Thyroid gland (tissue), 4 donors: ENCODE results near the gene ANXA2. TPM values are rescaled to one million over a fixed set of nuclear protein-coding genes. Genes with fewer than 3 reads are reported as not detected.

Experiments used
- DNase-seq, 2 donors: peaks; one replicate each; pipeline ENCODE4 v3.0.0-alpha.2; 2019
- H3K27ac ChIP-seq, 3 donors: fragments of 200-600 bp; sonication (generic); 1 replicate in 2 of 3; 2 replicates in 1 of 3; pipeline ENCODE4 v1.5.1; 2016 to 2019; ENCODE audit warnings: mild to moderate bottlenecking in 1 of 3, moderate library complexity in 1 of 3
- H3K27me3 ChIP-seq: fragments of 200-600 bp; sonication (generic); one replicate; pipeline ENCODE4 v1.5.1; 2019
- H3K36me3 ChIP-seq, 2 donors: fragments of 200-600 bp; sonication (generic); one replicate each; pipeline ENCODE4 v1.5.1; 2016 to 2019
- H3K4me1 ChIP-seq, 2 donors: fragments of 200-600 bp; sonication (generic); one replicate each; pipeline ENCODE4 v1.5.1; 2017 to 2019
- H3K4me3 ChIP-seq, 3 donors: fragments of 200-600 bp; sonication (generic); replicated peaks in 1 of 3; 1 replicate in 2 of 3; 2 replicates in 1 of 3; pipeline ENCODE4 v1.5.1; 2016; ENCODE audit warnings: mild to moderate bottlenecking in 1 of 3
- H3K9me3 ChIP-seq: fragments of 200-600 bp; sonication (generic); one replicate; pipeline ENCODE4 v1.5.1; 2017
- POLR2A ChIP-seq, 2 donors: fragments of 450-650 bp; IDR thresholded peaks; one replicate each; pipeline ENCODE4 v1.6.1; 2017; ENCODE audit warnings: antibody characterized with exemption in 2 of 2, mild to moderate bottlenecking in 2 of 2, moderate library complexity in 1 of 2
- WGBS, 2 donors: methylation state at CpG; one replicate each; pipeline ENCODE4 v1.1.5; 2017; 5-methylcytosine and 5-hydroxymethylcytosine counted together
- intact Hi-C: fragments of 100-400 bp; cut with DNase I; formaldehyde crosslinking; loops from one replicate; pipeline ENCODE4 v1.15.1; 2023
- total RNA-seq, 4 donors: library from RNA; depleted of rRNA; stranded (reverse); fragments of >200 nt; gene quantifications; one replicate each; pipeline ENCODE4 v1.2.3, GENCODE V29; 2016
- TF ChIP-seq, protein P1 (sequence below), 6 experiments: fragments of 200-600 bp in 3 of 6; fragments of 450-650 bp in 3 of 6; sonication (generic) in 3 of 6; IDR thresholded peaks; one replicate each; pipeline ENCODE4 v1.5.1; 2016 to 2019; ENCODE audit warnings: antibody characterized with exemption in 6 of 6, mild to moderate bottlenecking in 2 of 6, inconsistent platforms in 1 of 6, moderate library complexity in 1 of 6

ANXA2 gene
- total RNA-seq, 4 donors from 2014 or later, result 436 to 796 (median 612) TPM

DNA sequence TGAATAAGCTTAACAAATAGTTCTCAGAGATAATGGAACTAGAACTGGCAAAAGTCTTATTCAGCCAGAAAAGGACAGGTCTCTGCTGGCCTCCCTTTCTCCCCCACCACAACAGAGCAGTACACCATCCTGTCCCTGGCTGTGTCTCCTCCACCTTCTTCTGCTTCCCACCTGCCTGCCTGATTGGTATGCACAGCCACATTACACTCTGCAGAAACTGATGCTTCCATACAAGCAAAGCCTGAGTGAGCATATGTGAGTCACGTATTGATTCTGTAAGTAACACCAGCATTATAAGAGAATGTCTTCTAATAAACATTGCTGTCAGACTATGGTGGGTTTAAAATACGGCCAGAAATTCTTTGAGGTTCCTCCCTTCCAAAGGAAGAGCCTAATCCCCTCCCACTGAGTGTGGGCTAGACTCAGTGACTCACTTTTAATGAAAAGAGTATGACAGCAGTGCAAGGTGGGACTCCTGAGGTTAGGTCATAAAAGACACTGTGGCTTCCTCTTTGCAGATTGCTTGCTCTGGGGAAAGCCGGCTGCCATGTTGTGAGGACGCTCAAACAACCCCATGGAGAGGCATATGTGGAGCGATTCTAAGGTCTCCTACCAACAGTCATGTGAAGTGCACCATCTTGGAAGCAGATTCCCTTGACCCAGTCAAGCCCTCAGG lies 44.4 kb downstream of the ANXA2 start:
- Histone ChIP-seq H3K36me3 (peaks cover 81 to 82% of the 10 kb centered on the region in 2 donors), H3K27ac (no peak overlapping the region), H3K4me1 (no peaks in the 10 kb centered on the region), H3K27me3 (no peaks in the 10 kb centered on the region), H3K4me3 (no peak overlapping the region), H3K9me3 (no peaks in the 10 kb centered on the region)
- TF ChIP-seq, protein P1, sequence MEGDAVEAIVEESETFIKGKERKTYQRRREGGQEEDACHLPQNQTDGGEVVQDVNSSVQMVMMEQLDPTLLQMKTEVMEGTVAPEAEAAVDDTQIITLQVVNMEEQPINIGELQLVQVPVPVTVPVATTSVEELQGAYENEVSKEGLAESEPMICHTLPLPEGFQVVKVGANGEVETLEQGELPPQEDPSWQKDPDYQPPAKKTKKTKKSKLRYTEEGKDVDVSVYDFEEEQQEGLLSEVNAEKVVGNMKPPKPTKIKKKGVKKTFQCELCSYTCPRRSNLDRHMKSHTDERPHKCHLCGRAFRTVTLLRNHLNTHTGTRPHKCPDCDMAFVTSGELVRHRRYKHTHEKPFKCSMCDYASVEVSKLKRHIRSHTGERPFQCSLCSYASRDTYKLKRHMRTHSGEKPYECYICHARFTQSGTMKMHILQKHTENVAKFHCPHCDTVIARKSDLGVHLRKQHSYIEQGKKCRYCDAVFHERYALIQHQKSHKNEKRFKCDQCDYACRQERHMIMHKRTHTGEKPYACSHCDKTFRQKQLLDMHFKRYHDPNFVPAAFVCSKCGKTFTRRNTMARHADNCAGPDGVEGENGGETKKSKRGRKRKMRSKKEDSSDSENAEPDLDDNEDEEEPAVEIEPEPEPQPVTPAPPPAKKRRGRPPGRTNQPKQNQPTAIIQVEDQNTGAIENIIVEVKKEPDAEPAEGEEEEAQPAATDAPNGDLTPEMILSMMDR (IDR thresholded peaks at IDR 0.05), result no peak
- TF ChIP-seq POLR2A (IDR thresholded peaks at IDR 0.05), result no peak
- intact Hi-C loops, result loop anchor here (10.0 kb wide), 1 partner anchor 91 kb away; no protein-coding TSS in a partner anchor
- DNase-seq, result no peak
- WGBS, 2 donors, result 60 to 77% methylated on average over 5 of the region's 5 CpGs

DNA sequence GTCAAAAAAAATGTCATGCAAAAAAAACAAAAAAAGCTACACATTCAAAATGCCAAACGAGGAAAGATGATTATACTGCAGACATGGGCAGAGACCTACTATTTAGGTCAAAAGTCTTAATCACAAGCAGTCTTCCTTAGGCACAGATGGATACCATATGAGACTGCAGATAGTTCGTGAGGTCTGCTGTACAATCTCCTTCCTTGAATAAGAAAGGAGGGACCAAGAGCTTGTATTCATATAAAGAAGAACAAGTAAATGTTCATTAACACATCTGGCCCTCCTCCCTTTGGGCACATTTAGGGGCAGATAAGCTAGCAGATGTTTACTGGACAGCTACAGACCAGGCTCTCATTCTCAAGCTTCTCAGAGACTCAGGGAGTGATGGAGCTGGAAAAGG lies 45.3 kb downstream of the ANXA2 start:
- Histone ChIP-seq H3K9me3 (no peaks in the 10 kb centered on the region), H3K4me3 (no peak overlapping the region), H3K4me1 (no peaks in the 10 kb centered on the region), H3K27ac (no peak overlapping the region), H3K27me3 (no peaks in the 10 kb centered on the region), H3K36me3 (peaks cover 82 to 87% of the 10 kb centered on the region in 2 donors)
- intact Hi-C loops, result loop anchor here (10.0 kb wide), 1 partner anchor 92 kb away; no protein-coding TSS in a partner anchor
- no peak for DNase-seq
- no peak for TF ChIP-seq POLR2A (IDR thresholded peaks at IDR 0.05)
- TF ChIP-seq, protein P1 (IDR thresholded peaks at IDR 0.05), result no peak
- WGBS, 2 donors, result 89 to 90% methylated on average over 2 of the region's 2 CpGs

DNA sequence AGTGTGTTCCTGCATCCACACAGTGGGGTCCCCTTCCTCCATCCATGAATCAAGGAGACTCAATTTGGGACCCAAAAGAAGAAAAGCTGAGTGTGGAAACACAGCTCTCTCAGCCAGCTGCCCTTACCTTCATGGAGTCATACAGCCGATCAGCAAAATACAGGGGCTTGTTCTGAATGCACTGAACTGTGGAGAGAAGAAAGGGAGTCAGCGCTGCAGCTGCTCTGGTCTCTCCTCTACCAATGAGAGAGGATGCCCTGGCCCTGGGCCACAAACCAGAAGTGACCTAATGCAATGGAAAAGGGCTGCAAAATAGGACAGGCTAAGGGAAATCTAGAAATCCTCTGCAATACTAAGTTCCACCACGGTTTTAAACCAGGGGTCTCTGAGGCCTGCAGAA lies 46.7 kb downstream of the ANXA2 start:
- peaks cover 85 to 92% of the 10 kb centered on the region in 2 donors for H3K36me3 ChIP-seq
- intact Hi-C loops, result loop anchor here (10.0 kb wide), 1 partner anchor 94 kb away; no protein-coding TSS in a partner anchor
- WGBS, 2 donors, result 38 to 55% methylated on average over 3 of the region's 3 CpGs

DNA sequence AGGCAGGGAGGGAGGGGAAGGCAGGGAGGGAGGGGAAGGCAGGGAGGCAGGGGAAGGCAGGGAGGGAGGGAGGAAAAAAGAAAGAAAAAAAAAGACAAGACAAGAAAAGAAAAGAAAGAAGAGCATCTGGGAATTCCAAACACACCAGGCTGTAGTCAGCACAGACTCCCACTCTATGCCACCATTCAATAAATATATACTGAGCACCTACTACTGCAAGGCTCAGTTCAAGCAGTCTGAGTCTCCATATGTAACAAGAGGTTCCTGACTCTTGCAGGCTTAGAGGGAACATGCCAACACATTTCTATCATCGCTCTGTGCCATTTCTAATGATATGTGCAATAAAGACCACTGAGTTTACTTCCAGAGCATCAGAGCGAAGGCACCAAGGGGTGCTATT lies 47.7 kb downstream of the ANXA2 start:
- Histone ChIP-seq H3K4me1 (no peaks in the 10 kb centered on the region), H3K4me3 (no peak overlapping the region), H3K9me3 (no peaks in the 10 kb centered on the region), H3K36me3 (peaks cover 76 to 92% of the 10 kb centered on the region in 2 donors), H3K27me3 (no peaks in the 10 kb centered on the region), H3K27ac (no peak overlapping the region)
- TF ChIP-seq, protein P1 (IDR thresholded peaks at IDR 0.05), result no peak
- no peak for TF ChIP-seq POLR2A (IDR thresholded peaks at IDR 0.05)
- intact Hi-C loops, result loop anchor here (10.0 kb wide), 1 partner anchor 95 kb away; no protein-coding TSS in a partner anchor
- WGBS, 2 donors, result 95 to 100% methylated on average over 2 of the region's 2 CpGs
- no peak for DNase-seq

More for the DNA sequence above, 46.7 kb downstream of the ANXA2 start:
- TF ChIP-seq POLR2A (IDR thresholded peaks at IDR 0.05), result no peak
- TF ChIP-seq, protein P1 (IDR thresholded peaks at IDR 0.05), result no peak
- no peak for DNase-seq
- Histone ChIP-seq H3K27me3 (no peaks in the 10 kb centered on the region), H3K27ac (no peak overlapping the region), H3K4me3 (no peak overlapping the region), H3K9me3 (no peaks in the 10 kb centered on the region), H3K4me1 (no peaks in the 10 kb centered on the region)

DNA sequence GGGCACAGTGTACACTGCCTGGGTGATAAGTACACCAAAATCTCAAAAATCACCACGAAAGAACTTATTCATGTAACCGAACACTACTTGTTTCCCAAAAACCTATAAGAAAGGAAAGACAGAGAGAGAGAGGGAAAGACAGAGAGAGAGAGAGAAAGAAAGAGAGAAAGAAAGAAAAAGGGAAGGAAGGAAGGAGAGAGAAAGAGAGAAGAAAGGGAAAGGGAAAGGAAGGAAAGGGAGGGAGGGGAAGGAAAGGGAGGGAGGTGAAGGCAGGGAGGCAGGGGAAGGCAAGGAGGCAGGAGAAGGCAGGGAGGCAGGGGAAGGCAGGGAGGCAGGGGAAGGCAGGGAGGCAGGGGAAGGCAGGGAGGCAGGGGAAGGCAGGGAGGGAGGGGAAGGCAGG lies 48.2 kb downstream of the ANXA2 start:
- Histone ChIP-seq H3K36me3 (peaks cover 71 to 89% of the 10 kb centered on the region in 2 donors), H3K9me3 (no peaks in the 10 kb centered on the region), H3K4me1 (no peaks in the 10 kb centered on the region), H3K27me3 (no peaks in the 10 kb centered on the region), H3K4me3 (no peak overlapping the region), H3K27ac (no peak overlapping the region)
- WGBS, 2 donors, result 94 to 96% methylated on average over 2 of the region's 2 CpGs
- intact Hi-C loops, result no loop called here
- DNase-seq, result no peak
- no peak for TF ChIP-seq POLR2A (IDR thresholded peaks at IDR 0.05)
- TF ChIP-seq, protein P1 (IDR thresholded peaks at IDR 0.05), result no peak
